Right lobe of liver (tissue), 6 donors: ENCODE measurements around the gene NEURL3. TPM values are rescaled to one million over a fixed set of nuclear protein-coding genes. Genes with fewer than 3 reads are reported as not detected.
A peak's percentile ranks its signal among the peaks of the same experiment; 100 is the strongest.

Experiments used
- ATAC-seq, 4 donors: fragments of 200-7000 bp; cut with Tn5 transposase; one replicate each; pipeline ENCODE4 v1.9.1; 2020; ENCODE audit warnings: mild to moderate bottlenecking in 4 of 4, moderate library complexity in 4 of 4
- DNase-seq, 3 donors: peaks; one replicate each; pipeline ENCODE4 v3.0.0-alpha.2; 2020
- H3K27ac ChIP-seq, 3 donors: fragments of 200-600 bp; one replicate each; pipeline ENCODE4 v1.8.0; 2022
- H3K27me3 ChIP-seq, 2 donors: fragments of 200-600 bp; one replicate each; pipeline ENCODE4 v1.8.0; 2022
- H3K36me3 ChIP-seq, 4 donors: fragments of 200-600 bp; sonication (generic) in 1 of 4; one replicate each; pipeline versions ENCODE4 v1.5.1 to v1.8.0; 2017 to 2022; ENCODE audit warnings: control low read depth in 1 of 4
- H3K4me1 ChIP-seq, 4 donors: fragments of 200-600 bp; sonication (generic) in 1 of 4; one replicate each; pipeline versions ENCODE4 v1.5.1 to v1.8.0; 2017 to 2022; ENCODE audit warnings: control low read depth in 1 of 4
- H3K4me3 ChIP-seq, 3 donors: fragments of 200-600 bp; one replicate each; pipeline ENCODE4 v1.8.0; 2022
- H3K9me3 ChIP-seq, 4 donors: fragments of 200-600 bp; sonication (generic) in 1 of 4; one replicate each; pipeline versions ENCODE4 v1.5.1 to v1.8.0; 2017 to 2022; ENCODE audit warnings: control low read depth in 1 of 4
- POLR2A ChIP-seq: fragments of 450-650 bp; IDR thresholded peaks from one replicate; pipeline ENCODE4 v1.6.1; 2017; ENCODE audit warnings: antibody characterized with exemption, mild to moderate bottlenecking
- WGBS: methylation state at CpG from one replicate; pipeline ENCODE4 v1.1.6; 2018; ENCODE audit warnings: low coverage, low lambda C conversion rate; ENCODE audit not compliant: insufficient coverage; ENCODE audit errors: missing lambda C conversion rate; 5-methylcytosine and 5-hydroxymethylcytosine counted together
- intact Hi-C, 2 donors: fragments of 100-400 bp; cut with DNase I; formaldehyde crosslinking; loops; one replicate each; pipeline versions ENCODE4 v1.11.2 to v1.14.1; 2022
- total RNA-seq, 6 experiments: library from RNA; depleted of rRNA in 2 of 6; stranded (reverse); fragments of >200 nt in 2 of 6; fragmentation: NEBNext Ultra II Directional in 3 of 6; extraction: Animal tissue kit (Norgen Biotek cat#: 25700) in 3 of 6; gene quantifications; one replicate each; pipeline versions ENCODE4 v1.1.0 to v1.2.4, GENCODE V29; 2016 to 2023
- TF ChIP-seq, protein P1 (sequence below), 4 donors: fragments of 200-600 bp in 3 of 4; fragments of 450-650 bp in 1 of 4; IDR thresholded peaks; one replicate each; pipeline versions ENCODE4 v1.5.1 to v1.8.0; 2016 to 2022; ENCODE audit warnings: antibody characterized with exemption in 4 of 4, mild to moderate bottlenecking in 2 of 4
- donor health status: DM: no; HTN: yes; CAD: no.
- donor health status: DM: no; HTN: no; CAD: no.
- donor health status: DM: no; HTN: no; CAD: no.
- donor health status: DM: no; HTN: yes; CAD: no.
- donor health status: DM: no; HTN: yes; CAD: no.

NEURL3 gene
- total RNA-seq, 6 experiments from 2014 or later = 0.23 to 3.0 (median 1.4) TPM

DNA sequence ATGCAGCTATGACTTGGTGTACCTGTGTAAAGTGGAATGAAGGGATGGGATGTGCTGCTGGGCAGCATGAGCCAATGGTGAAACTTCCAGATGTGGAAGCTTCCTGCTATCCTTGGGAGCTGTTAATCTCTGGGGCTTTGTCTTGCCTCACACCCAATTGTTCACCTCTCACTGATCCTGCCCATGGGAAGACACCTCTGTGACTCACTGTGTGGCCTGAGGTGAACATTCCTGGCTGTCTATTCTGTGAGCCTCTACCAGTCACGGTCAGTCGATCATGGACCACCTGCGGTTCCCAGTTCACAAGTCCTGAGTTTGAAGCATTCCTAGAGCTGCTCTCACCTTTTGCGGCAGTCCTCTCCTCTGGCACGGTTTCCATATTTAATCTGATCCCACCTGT lies 12.1 kb downstream of the NEURL3 start:
- H3K9me3 ChIP-seq = no peaks in the 10 kb centered on the region
- ATAC-seq (no peak), DNase-seq (no peak)
- 58% methylated on average over 4 of the region's 5 CpGs for WGBS
- H3K27ac ChIP-seq = no peak overlapping the region
- no peak for TF ChIP-seq POLR2A
- TF ChIP-seq, protein P1, sequence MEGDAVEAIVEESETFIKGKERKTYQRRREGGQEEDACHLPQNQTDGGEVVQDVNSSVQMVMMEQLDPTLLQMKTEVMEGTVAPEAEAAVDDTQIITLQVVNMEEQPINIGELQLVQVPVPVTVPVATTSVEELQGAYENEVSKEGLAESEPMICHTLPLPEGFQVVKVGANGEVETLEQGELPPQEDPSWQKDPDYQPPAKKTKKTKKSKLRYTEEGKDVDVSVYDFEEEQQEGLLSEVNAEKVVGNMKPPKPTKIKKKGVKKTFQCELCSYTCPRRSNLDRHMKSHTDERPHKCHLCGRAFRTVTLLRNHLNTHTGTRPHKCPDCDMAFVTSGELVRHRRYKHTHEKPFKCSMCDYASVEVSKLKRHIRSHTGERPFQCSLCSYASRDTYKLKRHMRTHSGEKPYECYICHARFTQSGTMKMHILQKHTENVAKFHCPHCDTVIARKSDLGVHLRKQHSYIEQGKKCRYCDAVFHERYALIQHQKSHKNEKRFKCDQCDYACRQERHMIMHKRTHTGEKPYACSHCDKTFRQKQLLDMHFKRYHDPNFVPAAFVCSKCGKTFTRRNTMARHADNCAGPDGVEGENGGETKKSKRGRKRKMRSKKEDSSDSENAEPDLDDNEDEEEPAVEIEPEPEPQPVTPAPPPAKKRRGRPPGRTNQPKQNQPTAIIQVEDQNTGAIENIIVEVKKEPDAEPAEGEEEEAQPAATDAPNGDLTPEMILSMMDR (IDR thresholded peaks at IDR 0.05) = no peak
- H3K27me3 ChIP-seq = no peaks in the 10 kb centered on the region
- no peaks in the 10 kb centered on the region for H3K36me3 ChIP-seq
- H3K4me1 ChIP-seq = no peaks in the 10 kb centered on the region
- H3K4me3 ChIP-seq = no peak overlapping the region
- intact Hi-C loops = no loop called here

- Histone ChIP-seq H3K4me3 (no peak overlapping the region), H3K36me3 (no peaks in the 10 kb centered on the region), H3K27ac (no peak overlapping the region), H3K4me1 (no peaks in the 10 kb centered on the region), H3K9me3 (no peaks in the 10 kb centered on the region), H3K27me3 (no peaks in the 10 kb centered on the region)
- 100% methylated on average over 1 of the region's 1 CpG for WGBS
- DNase-seq = no peak
- intact Hi-C loops = no loop called here
- TF ChIP-seq, protein P1 (IDR thresholded peaks at IDR 0.05) = no peak
- TF ChIP-seq POLR2A = no peak
- no peak for ATAC-seq
These were observed 13.2 kb downstream of the NEURL3 start for GRCh38 chr2:96491860-96492497.

GRCh38 chr2:96489663-96490062 lies 15.5 kb downstream of the NEURL3 start:
- Histone ChIP-seq H3K27me3 (no peaks in the 10 kb centered on the region), H3K4me1 (no peaks in the 10 kb centered on the region), H3K36me3 (no peaks in the 10 kb centered on the region), H3K4me3 (no peak overlapping the region), H3K9me3 (no peaks in the 10 kb centered on the region), H3K27ac (no peak overlapping the region)
- TF ChIP-seq POLR2A = no peak
- TF ChIP-seq, protein P1 (IDR thresholded peaks at IDR 0.05) = no peak
- ATAC-seq = peak in 1 of 4 donors; percentile 32
- intact Hi-C loops = no loop called here
- 40% methylated on average over 1 of the region's 1 CpG for WGBS
- DNase-seq = no peak

DNA sequence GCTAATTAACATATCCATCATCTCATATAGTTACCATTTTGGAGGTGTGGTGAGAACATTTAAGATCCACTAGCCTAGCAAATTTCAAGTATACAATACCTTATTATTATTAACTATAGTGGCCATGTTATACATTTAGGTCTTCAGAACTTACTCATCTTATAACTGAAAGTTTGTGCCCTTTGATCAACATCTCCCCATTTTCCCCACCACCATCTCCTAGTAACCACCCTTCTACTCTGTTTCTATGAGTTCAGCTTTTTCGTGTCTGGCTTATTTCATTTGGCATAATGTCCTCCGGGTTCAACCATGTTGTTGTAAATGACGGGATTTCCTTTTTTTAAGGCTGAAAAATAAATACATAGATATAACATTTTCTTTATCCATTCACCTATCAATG lies 15.9 kb downstream of the NEURL3 start:
- H3K36me3 ChIP-seq = no peaks in the 10 kb centered on the region
- H3K9me3 ChIP-seq = no peaks in the 10 kb centered on the region
- WGBS = 75% methylated on average over 3 of the region's 3 CpGs
- H3K27ac ChIP-seq = peak overlapping the region in 1 of 3 donors; percentile 9
- H3K4me1 ChIP-seq = no peaks in the 10 kb centered on the region
- no peaks in the 10 kb centered on the region for H3K27me3 ChIP-seq
- DNase-seq = no peak
- intact Hi-C loops = no loop called here
- no peak overlapping the region for H3K4me3 ChIP-seq
- TF ChIP-seq, protein P1 (IDR thresholded peaks at IDR 0.05) = no peak
- no peak for TF ChIP-seq POLR2A
- ATAC-seq = no peak
